Measurements from ENCODE around the gene GALNT7.

GRCh38 chr4:173218411-173219125, 50.0 kb downstream of the GALNT7 start:
- TF ChIP-seq CTCF (IDR thresholded peaks at IDR 0.05; ENCODE audit: low read depth, low read length) (no peak), POLR2A (IDR thresholded peaks at IDR 0.05; ENCODE audit: extremely low read depth, insufficient read length) (no peak)
